Measurements from ENCODE around the gene FTO. TPM values are rescaled to one million over a fixed set of nuclear protein-coding genes. Genes with fewer than 3 reads are reported as not detected.

Gene FTO
- polyA plus RNA-seq, 3 donors: 16.8 to 51.0 (median 37.7) TPM

- Histone ChIP-seq H3K79me2 (ENCODE audit: insufficient read depth, low read length) (no peaks in the 10 kb centered on the region), H4K20me1 (ENCODE audit: insufficient read depth, low read length) (no peaks in the 10 kb centered on the region), H3K36me3 (replicated peaks in 1 of 2; ENCODE audit: control insufficient read depth in 1 of 2, insufficient read depth in 2 of 2, low read length in 2 of 2) (no peaks in the 10 kb centered on the region), H3K4me3 (replicated peaks in 1 of 3; ENCODE audit: low read depth in 2 of 3, low read length in 3 of 3) (no peak overlapping the region), H3K27ac (ENCODE audit: low read depth in 1 of 2, low read length in 2 of 2) (no peak overlapping the region), H2AFZ (ENCODE audit: insufficient read depth, low read depth, low read length, poor library complexity, severe bottlenecking) (no peak overlapping the region), H3K9me3 (replicated peaks in 1 of 2; ENCODE audit: control insufficient read depth in 1 of 2, insufficient read depth in 1 of 2, low read length in 2 of 2) (peaks cover 0 to 3% of the 10 kb centered on the region in 2 donors), H3K27me3 (ENCODE audit: control insufficient read depth in 2 of 2, insufficient read depth in 2 of 2, low read length in 2 of 2) (no peaks in the 10 kb centered on the region), H3K4me2 (replicated peaks; ENCODE audit: extremely low read depth, low read length, poor library complexity, severe bottlenecking) (no peak overlapping the region), H3K4me1 (ENCODE audit: control insufficient read depth in 1 of 2, insufficient read depth in 2 of 2, low read length in 2 of 2) (no peaks in the 10 kb centered on the region), H3K9ac (ENCODE audit: insufficient read depth, low read length, poor library complexity, severe bottlenecking) (no peak overlapping the region)
- Mint-ChIP-seq H3K9me3 (peaks cover 0 to 2% (median 1%) of the 10 kb centered on the region in 7 donors), H3K27me3 (ENCODE audit: low read depth in 3 of 3) (peaks cover 0 to 4% (median 3%) of the 10 kb centered on the region in 3 donors), H3K27ac (no peak overlapping the region), H3K4me3 (no peak overlapping the region), H3K4me1 (no peaks in the 10 kb centered on the region), H3K36me3 (no peaks in the 10 kb centered on the region)
- 74% methylated on average over 3 of the region's 4 CpGs for WGBS (ENCODE audit: insufficient coverage)
- intact Hi-C loops (cut with micrococcal nuclease): no loop called here
- no peak for TF ChIP-seq CTCF (IDR thresholded peaks at IDR 0.05)
- DNase-seq: no peak
Observed at GRCh38 chr16:54148974-54149373, 445.0 kb downstream of the FTO start.

- H3K9ac ChIP-seq (ENCODE audit: insufficient read depth, low read length, poor library complexity, severe bottlenecking): no peak overlapping the region
- no peaks in the 10 kb centered on the region for H4K20me1 ChIP-seq (ENCODE audit: insufficient read depth, low read length)
- H3K27ac Mint-ChIP-seq: no peak overlapping the region
- no peaks in the 10 kb centered on the region for H3K4me1 ChIP-seq (ENCODE audit: control insufficient read depth in 1 of 2, insufficient read depth in 2 of 2, low read length in 2 of 2)
- WGBS (ENCODE audit: insufficient coverage): 90% methylated on average over 12 of the region's 12 CpGs
- no peak overlapping the region for H3K4me3 ChIP-seq (replicated peaks in 1 of 3; ENCODE audit: low read depth in 2 of 3, low read length in 3 of 3)
- DNase-seq: no peak
- intact Hi-C loops (cut with micrococcal nuclease): no loop called here
- no peaks in the 10 kb centered on the region for H3K79me2 ChIP-seq (ENCODE audit: insufficient read depth, low read length)
- peaks cover 8 to 15% (median 11%) of the 10 kb centered on the region in 7 donors for H3K9me3 Mint-ChIP-seq
- no peak overlapping the region for H3K27ac ChIP-seq (ENCODE audit: low read depth in 1 of 2, low read length in 2 of 2)
- peaks cover 8 to 18% of the 10 kb centered on the region in 2 donors for H3K9me3 ChIP-seq (replicated peaks in 1 of 2; ENCODE audit: control insufficient read depth in 1 of 2, insufficient read depth in 1 of 2, low read length in 2 of 2)
- TF ChIP-seq CTCF (IDR thresholded peaks at IDR 0.05): no peak
- H3K36me3 ChIP-seq (replicated peaks in 1 of 2; ENCODE audit: control insufficient read depth in 1 of 2, insufficient read depth in 2 of 2, low read length in 2 of 2): no peaks in the 10 kb centered on the region
- peaks cover 0 to 3% (median 1%) of the 10 kb centered on the region in 3 donors for H3K27me3 Mint-ChIP-seq (ENCODE audit: low read depth in 3 of 3)
- no peaks in the 10 kb centered on the region for H3K4me1 Mint-ChIP-seq
- no peak overlapping the region for H3K4me3 Mint-ChIP-seq
- no peaks in the 10 kb centered on the region for H3K36me3 Mint-ChIP-seq
- H2AFZ ChIP-seq (ENCODE audit: insufficient read depth, low read depth, low read length, poor library complexity, severe bottlenecking): no peak overlapping the region
- no peaks in the 10 kb centered on the region for H3K27me3 ChIP-seq (ENCODE audit: control insufficient read depth in 2 of 2, insufficient read depth in 2 of 2, low read length in 2 of 2)
- no peak overlapping the region for H3K4me2 ChIP-seq (replicated peaks; ENCODE audit: extremely low read depth, low read length, poor library complexity, severe bottlenecking)
Observed at GRCh38 chr16:54150861-54151260, 446.9 kb downstream of the FTO start.

Data from CD14-positive monocyte (primary cell).